Heart right ventricle (tissue), 16 donors: ENCODE data around the gene THAP8. TPM values are rescaled to one million over a fixed set of nuclear protein-coding genes. Genes with fewer than 3 reads are reported as not detected.

ENCODE experiments used
- ATAC-seq, 8 donors: fragments of 200-7000 bp; cut with Tn5 transposase; one replicate each; pipeline ENCODE4 v1.9.1; 2020; ENCODE audit warnings: mild to moderate bottlenecking in 8 of 8, moderate library complexity in 8 of 8, moderate number of reproducible peaks in 1 of 8
- DNase-seq, 2 donors: peaks; one replicate each; pipeline ENCODE4 v3.0.0-alpha.2; 2020
- H3K27ac ChIP-seq, 10 donors: fragments of 200-600 bp; sonication (generic) in 2 of 10; one replicate each; pipeline versions ENCODE4 v1.5.0 to v1.8.0; 2020 to 2022; ENCODE audit warnings: mild to moderate bottlenecking in 3 of 10
- H3K27me3 ChIP-seq, 7 donors: fragments of 200-600 bp; one replicate each; pipeline ENCODE4 v1.8.0; 2021 to 2022; ENCODE audit warnings: mild to moderate bottlenecking in 2 of 7
- H3K36me3 ChIP-seq, 9 donors: fragments of 200-600 bp; sonication (generic) in 1 of 9; one replicate each; pipeline versions ENCODE4 v1.5.0 to v1.8.0; 2020 to 2022; ENCODE audit warnings: mild to moderate bottlenecking in 2 of 9
- H3K4me1 ChIP-seq, 9 donors: fragments of 200-600 bp; sonication (generic) in 1 of 9; one replicate each; pipeline versions ENCODE4 v1.5.0 to v1.8.0; 2020 to 2022; ENCODE audit warnings: mild to moderate bottlenecking in 4 of 9
- H3K4me3 ChIP-seq, 10 donors: fragments of 200-600 bp; sonication (generic) in 2 of 10; one replicate each; pipeline versions ENCODE4 v1.5.0 to v1.8.0; 2020 to 2022; ENCODE audit warnings: mild to moderate bottlenecking in 7 of 10, moderate library complexity in 2 of 10
- H3K9me3 ChIP-seq, 11 donors: fragments of 200-600 bp in 10 of 11; sonication (generic) in 2 of 11; one replicate each; pipeline versions ENCODE4 v1.5.0 to v1.8.0; 2013 to 2022; ENCODE audit warnings: mild to moderate bottlenecking in 2 of 11, control low read depth in 1 of 11, moderate library complexity in 1 of 11
- CTCF ChIP-seq, 9 donors: fragments of 200-600 bp; sonication (generic) in 2 of 9; IDR thresholded peaks; one replicate each; pipeline versions ENCODE4 v1.5.0 to v1.8.0; 2021 to 2022; ENCODE audit warnings: antibody characterized with exemption in 9 of 9, mild to moderate bottlenecking in 5 of 9, moderate library complexity in 1 of 9
- WGBS, 2 donors: extraction: QIAGEN DNeasy Blood & Tissue Kit; methylation state at CpG; one replicate each; pipeline ENCODE4 v1.1.7; 2013; ENCODE audit warnings: inconsistent platforms in 1 of 2; 5-methylcytosine and 5-hydroxymethylcytosine counted together
- intact Hi-C, 10 donors: fragments of 100-400 bp; cut with DNase I; formaldehyde crosslinking; loops; one replicate each; pipeline versions ENCODE4 v1.11.1 to v1.14.2; 2022
- polyA plus RNA-seq, 2 donors: library from polyadenylated mRNA; stranded (reverse); fragments of 200-250 nt; gene quantifications; one replicate each; pipeline ENCODE4 v1.2.3, GENCODE V29; 2013
- total RNA-seq, 10 donors: library from RNA; stranded (reverse); fragmentation: NEBNext Ultra II Directional in 3 of 10; extraction: Animal tissue kit (Norgen Biotek cat#: 25700) in 3 of 10; gene quantifications; one replicate each; pipeline versions ENCODE4 v1.2.1 to v1.2.4, GENCODE V29; 2021 to 2023
- donor health status: Arrhythmogenic right ventricular cardiomyopathy.
- donor health status: ischemic (EF 13 %, LVEDD 7.1; RV severe dilation, severe dysfunction).
- donor health status: healthy with polysubstance abuse.
- donor health status: DM: no; HTN: yes; CAD: no.
- donor health status: DM: no; HTN: no; CAD: no.
- donor health status: ischemic (EF 25% LVEDD 6.9; RV normal size, moderate dysfunction).
- donor health status: ischemic (EF 25% LVEDD 5.7; RV mildly dilated, moderate dysfunction).
- donor health status: healthy.
- donor health status: DM: yes; HTN: yes; CAD: no.
- donor health status: Ischemic cardiomyopathy.
- donor health status: ischemic (EF 35%, LVEDD 5.7; RV mildly dilated, moderate dysfunction).
- donor health status: nonischemic (EF 11% LVEDD 7.7; RV severe dilation, severe dysfunction).
- donor health status: DM: yes; HTN: yes; CAD: no.
- donor health status: PGD.
- donor health status: ischemic (EF 29% LVEDD 5.4; RV normal size, mild dysfunction).
- donor health status: nonischemic (EF 23%, LVEDD 6.1; RV moderate dilation, normal function).

THAP8 gene
- total and polyA plus RNA-seq, 12 donors, result 2.7 to 7.7 (median 4.5) TPM

DNA sequence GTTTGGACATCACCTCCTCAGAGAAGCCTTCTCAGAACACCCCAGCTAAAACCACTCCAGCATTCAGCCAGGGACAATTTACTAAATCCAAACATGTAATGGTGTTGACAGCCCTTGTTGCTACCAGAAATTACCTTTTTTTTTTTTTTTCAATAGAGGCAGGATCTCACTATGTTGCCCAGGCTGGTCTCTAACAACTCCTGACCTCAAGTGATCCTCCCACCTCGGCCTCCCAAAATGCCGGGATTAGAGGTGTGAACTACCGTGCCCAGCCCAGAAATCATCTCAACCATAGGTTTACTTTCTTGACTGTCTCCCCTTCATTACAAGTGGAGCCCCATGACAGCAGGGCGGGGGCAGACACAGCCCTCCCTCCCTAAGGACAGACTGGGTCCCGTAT, 30.7 kb downstream of the THAP8 start:
- ATAC-seq (no peak), DNase-seq (no peak)
- TF ChIP-seq CTCF (IDR thresholded peaks at IDR 0.05), result no peak
- no peak overlapping the region for H3K4me3 ChIP-seq
- H3K9me3 ChIP-seq, result no peaks in the 10 kb centered on the region
- peaks cover 0 to 82% (median 0%) of the 10 kb centered on the region in 9 donors for H3K36me3 ChIP-seq
- H3K4me1 ChIP-seq, result no peaks in the 10 kb centered on the region
- H3K27ac ChIP-seq, result no peak overlapping the region
- intact Hi-C loops, result no loop called here
- H3K27me3 ChIP-seq, result no peaks in the 10 kb centered on the region
- 92 to 96% methylated on average over 5 of the region's 5 CpGs for WGBS, 2 donors

GRCh38 chr19:36019061-36019670, 34.9 kb downstream of the THAP8 start:
- H3K4me1 ChIP-seq, result peaks cover 0 to 6% (median 5%) of the 10 kb centered on the region in 9 donors

DNA sequence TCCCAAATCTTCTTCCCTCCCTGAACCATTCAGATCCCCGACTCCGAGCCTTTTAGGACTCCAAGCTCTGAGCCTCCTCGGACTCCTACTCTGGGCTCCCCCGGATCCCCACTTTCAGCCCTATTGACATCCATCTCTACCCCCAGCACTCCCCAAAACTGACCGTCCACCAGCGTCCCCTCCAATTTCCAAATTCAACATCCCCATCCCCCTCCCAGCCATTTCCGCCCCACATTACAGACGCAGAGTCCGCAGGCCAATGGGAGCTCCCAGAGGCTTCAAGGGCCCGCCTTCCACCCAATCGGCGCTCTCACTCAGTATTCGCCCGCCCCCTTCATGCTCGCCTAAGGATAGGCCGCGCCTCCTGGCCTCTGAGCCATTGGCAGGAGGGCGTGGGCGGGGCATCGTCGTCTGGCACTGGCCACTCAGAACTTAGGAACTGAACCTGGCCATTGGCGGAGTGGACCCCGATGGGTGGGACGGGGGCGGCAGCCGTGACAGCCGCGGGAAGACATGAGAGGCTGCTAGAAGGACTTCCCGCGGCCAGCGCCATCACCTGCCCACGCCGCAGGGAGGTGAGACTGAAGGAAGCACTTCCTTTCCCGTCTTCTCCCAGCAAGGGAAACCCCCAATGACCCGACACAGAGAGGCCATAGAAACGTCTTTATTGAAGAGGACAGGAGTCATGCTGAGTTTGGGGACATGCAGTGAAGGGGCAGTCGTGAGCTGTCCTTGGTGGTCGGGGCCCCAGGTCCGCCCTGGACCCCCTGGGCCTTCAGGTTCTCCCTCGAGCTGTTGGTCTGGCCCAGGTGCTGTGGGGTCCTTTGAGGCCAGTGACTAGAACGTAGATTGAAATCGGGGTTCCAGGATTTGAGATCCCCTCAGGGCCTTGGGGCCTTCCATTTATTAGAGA, 39.8 kb downstream of the THAP8 start, which contains the start of gene ALKBH6:
ALKBH6 (minus strand) TSS at position 202 of the 913 bp plus-strand sequence. CDS start 816 bp downstream, outside the sequence.
- Histone ChIP-seq H3K27ac (peak within 1 kb of the TSS in 9 of 10 donors; percentile 35 to 94 (median 82)), H3K4me3 (peak within 1 kb of the TSS; percentile 34 to 92 (median 74)), H3K4me1 (peaks cover 6 to 22% (median 12%) of the 10 kb centered on the region in 9 donors), H3K27me3 (no peaks in the 10 kb centered on the region), H3K9me3 (no peaks in the 10 kb centered on the region), H3K36me3 (peaks cover 0 to 26% (median 0%) of the 10 kb centered on the region in 9 donors)
- ATAC-seq (peak; percentile 98 to 100 (median 99)), DNase-seq (peak; percentile 99 to 100)
- WGBS, 2 donors, result 2 to 3% methylated on average over 42 of the region's 42 CpGs
- peak in 2 of 9 donors; percentile 19 to 23 for TF ChIP-seq CTCF (IDR thresholded peaks at IDR 0.05)
- intact Hi-C loops, result loop anchor here in 4 of 10 donors (1.0 to 5.0 kb wide), 4 partner anchors 19 to 40 kb away; partner anchors contain the start of genes SDHAF1 (in 2 of the 4), THAP8 (in 2 of the 4) and WDR62 (in 2 of the 4)

More at GRCh38 chr19:36019061-36019670, 34.9 kb downstream of the THAP8 start:
- TF ChIP-seq CTCF (IDR thresholded peaks at IDR 0.05), result no peak
- no peak overlapping the region for H3K4me3 ChIP-seq
- H3K9me3 ChIP-seq, result no peaks in the 10 kb centered on the region
- intact Hi-C loops, result no loop called here
- peaks cover 0 to 68% (median 0%) of the 10 kb centered on the region in 9 donors for H3K36me3 ChIP-seq
- no peak overlapping the region for H3K27ac ChIP-seq
- DNase-seq (no peak), ATAC-seq (no peak)
- H3K27me3 ChIP-seq, result no peaks in the 10 kb centered on the region
- WGBS, 2 donors, result 91 to 94% methylated on average over 22 of the region's 22 CpGs
